ENCODE results near the gene MYBPC2.
"Not testable (repeated sequence)": the region's sequence is repeated elsewhere in the genome, so short reads cannot be mapped to it uniquely, and the experiment has no call there.

Gene MYBPC2

GRCh38 chr19:50428772-50429463 lies 3.8 kb upstream of the MYBPC2 start:
- DNase-seq = no peak

- no peak for DNase-seq
Observed at GRCh38 chr19:50430888-50431342, 1.8 kb upstream of the MYBPC2 start.

GRCh38 chr19:50431343-50432220 lies 1.1 kb upstream of the MYBPC2 start:
- DNase-seq = peak; percentile 56

GRCh38 chr19:50433201-50434180 lies 799 bp downstream of the MYBPC2 start:
- DNase-seq = no peak

- no peak for DNase-seq
Observed at GRCh38 chr19:50434525-50434924, 1.8 kb downstream of the MYBPC2 start.

- DNase-seq = no peak
Observed at GRCh38 chr19:50435221-50435620, 2.5 kb downstream of the MYBPC2 start.

GRCh38 chr19:50435627-50436026 lies 2.9 kb downstream of the MYBPC2 start:
- no peak for DNase-seq

GRCh38 chr19:50437862-50438449 lies 5.3 kb downstream of the MYBPC2 start:
- no peak for DNase-seq

- DNase-seq = not testable (repeated sequence)
Observed at GRCh38 chr19:50439130-50439529, 6.4 kb downstream of the MYBPC2 start.

GRCh38 chr19:50444059-50444458 lies 11.4 kb downstream of the MYBPC2 start:
- no peak for DNase-seq

- DNase-seq = no peak
Observed at GRCh38 chr19:50447053-50447452, 14.4 kb downstream of the MYBPC2 start.

GRCh38 chr19:50447750-50448149 lies 15.1 kb downstream of the MYBPC2 start:
- no peak for DNase-seq

GRCh38 chr19:50449236-50449899 lies 16.7 kb downstream of the MYBPC2 start:
- no peak for DNase-seq

- no peak for DNase-seq
Observed at GRCh38 chr19:50450369-50451222, 17.9 kb downstream of the MYBPC2 start.

GRCh38 chr19:50451223-50451534 lies 18.5 kb downstream of the MYBPC2 start:
- DNase-seq = no peak

GRCh38 chr19:50453243-50453642 lies 20.6 kb downstream of the MYBPC2 start:
- DNase-seq = no peak

GRCh38 chr19:50455992-50456391 lies 23.3 kb downstream of the MYBPC2 start:
- no peak for DNase-seq

GRCh38 chr19:50457300-50457699 lies 24.6 kb downstream of the MYBPC2 start:
- DNase-seq = no peak

- no peak for DNase-seq
Observed at GRCh38 chr19:50458396-50459066, 25.8 kb downstream of the MYBPC2 start.

- DNase-seq = no peak
Observed at GRCh38 chr19:50459067-50459456, 26.4 kb downstream of the MYBPC2 start.

- DNase-seq = no peak
Observed at GRCh38 chr19:50459638-50460037, 26.9 kb downstream of the MYBPC2 start.
